CD4-positive, alpha-beta memory T cell (primary cell): Measurements from ENCODE around the gene SRD5A2. TPM values are rescaled to one million over a fixed set of nuclear protein-coding genes. Genes with fewer than 3 reads are reported as not detected.

Source experiments
- CTCF ChIA-PET: fragments of 350-600 bp; sonication (Branson Sonifier 250); formaldehyde crosslinking; loops from one replicate; lab custom pipeline; 2021; ENCODE audit warnings: inconsistent platforms; ENCODE audit not compliant: partially characterized antibody; lab: Charles Lee
- POLR2A ChIA-PET: fragments of 350-600 bp; sonication (Branson Sonifier 250); formaldehyde crosslinking; loops from one replicate; lab custom pipeline; 2021; ENCODE audit not compliant: partially characterized antibody; lab: Charles Lee
- DNase-seq, 5 donors: peaks; one replicate each; pipeline versions ENCODE4 v3.0.0 to v3.0.0-alpha.2; 2020 to 2022; ENCODE audit warnings: mixed read lengths in 1 of 5
- H3K27ac ChIP-seq: one replicate; pipeline ENCODE4 v1.7.0; 2013; ENCODE audit warnings: low read depth, low read length
- H3K27me3 ChIP-seq: 2 replicates; pipeline ENCODE4 v1.7.0; 2013; ENCODE audit warnings: mild to moderate bottlenecking, low read length, moderate library complexity; ENCODE audit not compliant: insufficient read depth
- H3K36me3 ChIP-seq: 2 replicates; pipeline ENCODE4 v1.7.0; 2013; ENCODE audit warnings: mild to moderate bottlenecking, low read length, moderate library complexity; ENCODE audit not compliant: insufficient read depth
- H3K4me1 ChIP-seq: 2 replicates; pipeline ENCODE4 v1.7.0; 2013; ENCODE audit warnings: mild to moderate bottlenecking, low read length, moderate library complexity; ENCODE audit not compliant: insufficient read depth
- H3K4me3 ChIP-seq, 2 donors: one replicate each; pipeline ENCODE4 v1.7.0; 2013; ENCODE audit warnings: low read length in 2 of 2, mild to moderate bottlenecking in 1 of 2
- H3K9me3 ChIP-seq, 2 donors: one replicate each; pipeline ENCODE4 v1.7.0; 2013; ENCODE audit warnings: low read length in 2 of 2, control low read depth in 1 of 2; ENCODE audit not compliant: control insufficient read depth in 1 of 2
- H3K27ac Mint-ChIP-seq, 7 donors: one replicate each; pipeline ENCODE4 v1.8.0; 2020 to 2021; ENCODE audit warnings: mixed read lengths in 7 of 7, mild to moderate bottlenecking in 6 of 7, inconsistent platforms in 3 of 7, moderate library complexity in 3 of 7
- H3K27me3 Mint-ChIP-seq, 2 donors: one replicate each; pipeline ENCODE4 v1.8.0; 2020 to 2021; ENCODE audit warnings: mixed read lengths in 2 of 2
- H3K36me3 Mint-ChIP-seq, 2 donors: one replicate each; pipeline ENCODE4 v1.8.0; 2020 to 2021; ENCODE audit warnings: mixed read lengths in 2 of 2, inconsistent platforms in 1 of 2, mild to moderate bottlenecking in 1 of 2
- H3K4me1 Mint-ChIP-seq, 4 donors: one replicate each; pipeline ENCODE4 v1.8.0; 2020 to 2021; ENCODE audit warnings: mixed read lengths in 4 of 4, mild to moderate bottlenecking in 1 of 4
- H3K4me3 Mint-ChIP-seq, 8 donors: one replicate each; pipeline ENCODE4 v1.8.0; 2020 to 2021; ENCODE audit warnings: mixed read lengths in 8 of 8, mild to moderate bottlenecking in 7 of 8, moderate library complexity in 6 of 8, inconsistent platforms in 3 of 8
- H3K9me3 Mint-ChIP-seq, 8 donors: one replicate each; pipeline ENCODE4 v1.8.0; 2020 to 2021; ENCODE audit warnings: mixed read lengths in 8 of 8, mild to moderate bottlenecking in 5 of 8, inconsistent platforms in 3 of 8, moderate library complexity in 1 of 8
- intact Hi-C: fragments of 100-400 bp; cut with micrococcal nuclease; formaldehyde crosslinking; loops from one replicate; pipeline ENCODE4 v1.15.1; 2023
- polyA plus RNA-seq, 2 donors: library from polyadenylated mRNA; unstranded; fragments of 300-500 nt; fragmentation: Illumina TruSeq; gene quantifications; one replicate each; pipeline ENCODE4 v1.2.3, GENCODE V29; 2021
- total RNA-seq, 2 experiments: library from RNA; stranded (reverse); gene quantifications; one replicate each; pipeline ENCODE4 v1.2.3, GENCODE V29; 2021

The SRD5A2 gene
- total and polyA plus RNA-seq, 4 experiments from 2014 or later = not detected

- Histone ChIP-seq H3K27me3 (no peaks in the 10 kb centered on the region), H3K4me1 (no peaks in the 10 kb centered on the region), H3K36me3 (no peaks in the 10 kb centered on the region), H3K9me3 (no peaks in the 10 kb centered on the region), H3K4me3 (no peak overlapping the region), H3K27ac (no peak overlapping the region)
- CTCF ChIA-PET = interaction anchor here (1.4 kb wide), 1 partner anchor 33 kb away, joined by 4 read pairs; no protein-coding TSS in a partner anchor
- Mint-ChIP-seq H3K4me3 (no peak overlapping the region), H3K36me3 (no peaks in the 10 kb centered on the region), H3K4me1 (no peaks in the 10 kb centered on the region), H3K27me3 (peaks cover 1 to 2% of the 10 kb centered on the region in 2 donors), H3K9me3 (peaks cover 0 to 23% (median 10%) of the 10 kb centered on the region in 8 donors), H3K27ac (no peak overlapping the region)
- intact Hi-C loops = no loop called here
- POLR2A ChIA-PET = no interaction called here
- no peak for DNase-seq
Measured at GRCh38 chr2:31555967-31556706, 24.6 kb downstream of the SRD5A2 start.

GRCh38 chr2:31553362-31553761 lies 27.4 kb downstream of the SRD5A2 start:
- POLR2A ChIA-PET = no interaction called here
- H3K36me3 ChIP-seq = no peaks in the 10 kb centered on the region
- H3K9me3 Mint-ChIP-seq = peaks cover 0 to 23% (median 10%) of the 10 kb centered on the region in 8 donors

GRCh38 chr2:31547485-31547884 lies 33.3 kb downstream of the SRD5A2 start:
- Mint-ChIP-seq H3K4me1 (no peaks in the 10 kb centered on the region), H3K27ac (no peak overlapping the region), H3K4me3 (no peak overlapping the region), H3K9me3 (peaks cover 0 to 26% (median 14%) of the 10 kb centered on the region in 8 donors), H3K27me3 (peaks cover 1 to 3% of the 10 kb centered on the region in 2 donors), H3K36me3 (no peaks in the 10 kb centered on the region)
- H3K9me3 ChIP-seq = no peaks in the 10 kb centered on the region
- H3K4me1 ChIP-seq = no peaks in the 10 kb centered on the region
- CTCF ChIA-PET = no interaction called here
- no peak for DNase-seq
- no peak overlapping the region for H3K27ac ChIP-seq
- POLR2A ChIA-PET = no interaction called here
- H3K27me3 ChIP-seq = no peaks in the 10 kb centered on the region
- no peak overlapping the region for H3K4me3 ChIP-seq
- H3K36me3 ChIP-seq = no peaks in the 10 kb centered on the region
- intact Hi-C loops = no loop called here

More at GRCh38 chr2:31553362-31553761, 27.4 kb downstream of the SRD5A2 start:
- no peak overlapping the region for H3K4me3 ChIP-seq
- no peaks in the 10 kb centered on the region for H3K9me3 ChIP-seq
- H3K27me3 ChIP-seq = no peaks in the 10 kb centered on the region
- intact Hi-C loops = no loop called here
- no peak overlapping the region for H3K27ac Mint-ChIP-seq
- CTCF ChIA-PET = no interaction called here
- H3K36me3 Mint-ChIP-seq = no peaks in the 10 kb centered on the region
- H3K27me3 Mint-ChIP-seq = peaks cover 0 to 1% of the 10 kb centered on the region in 2 donors
- DNase-seq = no peak
- no peaks in the 10 kb centered on the region for H3K4me1 Mint-ChIP-seq
- H3K4me3 Mint-ChIP-seq = no peak overlapping the region
- H3K4me1 ChIP-seq = no peaks in the 10 kb centered on the region
- H3K27ac ChIP-seq = no peak overlapping the region

- H3K9me3 ChIP-seq = peaks cover 0 to 4% of the 10 kb centered on the region in 2 donors
- H3K4me1 ChIP-seq = no peaks in the 10 kb centered on the region
- ChIA-PET POLR2A (no interaction called here), CTCF (interaction anchor here (1.2 kb wide), 1 partner anchor 13 kb away, joined by 3 read pairs; no protein-coding TSS in a partner anchor)
- H3K4me1 Mint-ChIP-seq = no peaks in the 10 kb centered on the region
- H3K27ac Mint-ChIP-seq = no peak overlapping the region
- H3K27me3 ChIP-seq = peaks cover 3% of the 10 kb centered on the region
- H3K36me3 Mint-ChIP-seq = peaks cover 0 to 4% of the 10 kb centered on the region in 2 donors
- no peak overlapping the region for H3K4me3 Mint-ChIP-seq
- DNase-seq = no peak
- H3K27ac ChIP-seq = no peak overlapping the region
- H3K36me3 ChIP-seq = no peaks in the 10 kb centered on the region
- peaks cover 1 to 5% of the 10 kb centered on the region in 2 donors for H3K27me3 Mint-ChIP-seq
- no peak overlapping the region for H3K4me3 ChIP-seq
- intact Hi-C loops = no loop called here
- peaks cover 0 to 36% (median 22%) of the 10 kb centered on the region in 8 donors for H3K9me3 Mint-ChIP-seq
Measured at GRCh38 chr2:31541853-31542252, 38.9 kb downstream of the SRD5A2 start.

- Histone ChIP-seq H3K36me3 (no peaks in the 10 kb centered on the region), H3K4me1 (no peaks in the 10 kb centered on the region), H3K27ac (no peak overlapping the region), H3K4me3 (no peak overlapping the region), H3K9me3 (peaks cover 0 to 4% of the 10 kb centered on the region in 2 donors), H3K27me3 (peaks cover 3% of the 10 kb centered on the region)
- Mint-ChIP-seq H3K9me3 (peaks cover 0 to 31% (median 22%) of the 10 kb centered on the region in 8 donors), H3K27ac (no peak overlapping the region), H3K4me1 (no peaks in the 10 kb centered on the region), H3K36me3 (peaks cover 0 to 4% of the 10 kb centered on the region in 2 donors), H3K27me3 (peaks cover 4 to 8% of the 10 kb centered on the region in 2 donors), H3K4me3 (no peak overlapping the region)
- CTCF ChIA-PET = no interaction called here
- intact Hi-C loops = no loop called here
- DNase-seq = no peak
- POLR2A ChIA-PET = no interaction called here
Measured at GRCh38 chr2:31539505-31539904, 41.2 kb downstream of the SRD5A2 start.

GRCh38 chr2:31535768-31536167 lies 45.0 kb downstream of the SRD5A2 start:
- intact Hi-C loops = no loop called here
- POLR2A ChIA-PET = no interaction called here
- CTCF ChIA-PET = interaction anchor here (1.7 kb wide), 1 partner anchor 13 kb away, joined by 6 read pairs; no protein-coding TSS in a partner anchor
- Histone ChIP-seq H3K27ac (no peak overlapping the region), H3K9me3 (no peaks in the 10 kb centered on the region), H3K36me3 (no peaks in the 10 kb centered on the region), H3K4me3 (no peak overlapping the region), H3K27me3 (peaks cover 3% of the 10 kb centered on the region), H3K4me1 (no peaks in the 10 kb centered on the region)
- no peak for DNase-seq
- H3K9me3 Mint-ChIP-seq = peaks cover 0 to 7% (median under 1%) of the 10 kb centered on the region in 8 donors
- H3K4me3 Mint-ChIP-seq = no peak overlapping the region
- H3K27ac Mint-ChIP-seq = no peak overlapping the region
- H3K27me3 Mint-ChIP-seq = peaks cover 12 to 15% of the 10 kb centered on the region in 2 donors
- peaks cover 0 to 1% (median 0%) of the 10 kb centered on the region in 4 donors for H3K4me1 Mint-ChIP-seq
- H3K36me3 Mint-ChIP-seq = no peaks in the 10 kb centered on the region

- Mint-ChIP-seq H3K27me3 (peaks cover 11 to 15% of the 10 kb centered on the region in 2 donors), H3K36me3 (no peaks in the 10 kb centered on the region), H3K27ac (peak overlapping the region in 1 of 7 donors; percentile 14), H3K4me1 (peaks cover 0 to 1% (median 0%) of the 10 kb centered on the region in 4 donors), H3K4me3 (no peak overlapping the region), H3K9me3 (peaks cover 0 to under 1% (median 0%) of the 10 kb centered on the region in 8 donors)
- intact Hi-C loops = no loop called here
- H3K27ac ChIP-seq = no peak overlapping the region
- ChIA-PET POLR2A (no interaction called here), CTCF (interaction anchor here (1.4 kb wide), 1 partner anchor 12 kb away, joined by 10 read pairs; no protein-coding TSS in a partner anchor)
- no peak overlapping the region for H3K4me3 ChIP-seq
- peaks cover 3% of the 10 kb centered on the region for H3K27me3 ChIP-seq
- H3K9me3 ChIP-seq = no peaks in the 10 kb centered on the region
- no peaks in the 10 kb centered on the region for H3K36me3 ChIP-seq
- DNase-seq = no peak
- H3K4me1 ChIP-seq = no peaks in the 10 kb centered on the region
Measured at GRCh38 chr2:31534636-31535035, 46.1 kb downstream of the SRD5A2 start.
